Right forelimb (tissue), 1 donor: ENCODE results near the gene UBE2V1.
A peak's percentile ranks its signal among the peaks of the same experiment; 100 is the strongest.
"Not testable (repeated sequence)": the region's sequence is repeated elsewhere in the genome, so short reads cannot be mapped to it uniquely, and the experiment has no call there.

Experiments
- DNase-seq: peaks from one replicate; pipeline ENCODE4 v3.0.0-alpha.2; 2018

Gene UBE2V1

DNA sequence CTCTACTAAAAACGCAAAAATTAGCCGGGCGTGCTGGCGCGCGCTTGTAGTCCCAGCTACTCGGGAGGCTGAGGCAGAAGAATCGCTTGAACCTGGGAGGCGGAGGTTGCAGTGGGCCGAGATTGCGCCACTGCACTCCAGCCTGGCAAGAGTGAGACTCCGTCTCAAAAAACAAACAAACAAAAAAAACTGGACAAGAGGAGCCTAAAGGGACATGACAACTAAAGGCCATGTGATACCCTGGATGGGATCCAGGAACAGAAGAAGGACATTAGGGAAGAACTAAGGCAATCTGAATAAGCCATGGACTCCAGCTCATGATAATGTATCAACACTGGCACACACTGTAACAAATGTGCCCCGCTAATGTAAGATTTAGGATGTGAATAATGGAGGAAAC is 24.8 kb upstream of the UBE2V1 start:
- DNase-seq = not testable (repeated sequence)

- no peak for DNase-seq
Measured at GRCh38 chr20:50136822-50137599, 24.1 kb upstream of the UBE2V1 start.

DNA sequence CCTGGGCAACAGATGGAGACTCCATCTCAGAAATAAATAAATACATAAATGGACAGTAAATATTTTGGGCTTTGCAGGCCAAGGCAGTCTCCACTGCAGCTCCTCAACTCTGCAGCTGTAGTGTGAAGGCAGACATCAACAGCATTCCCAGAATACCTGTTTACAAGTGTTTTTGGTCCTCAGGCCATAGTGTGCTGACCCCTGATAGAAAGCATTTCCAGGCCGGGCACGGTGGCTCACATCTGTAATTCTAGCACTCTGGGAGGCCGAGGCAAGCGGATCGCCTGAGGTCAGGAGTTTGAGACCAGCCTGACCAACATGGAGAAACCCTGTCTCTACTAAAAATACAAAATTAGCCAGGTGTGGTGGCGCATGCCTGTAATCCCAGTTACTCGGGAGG is 22.2 kb upstream of the UBE2V1 start:
- not testable (repeated sequence) for DNase-seq

GRCh38 chr20:50133474-50134217 is 20.7 kb upstream of the UBE2V1 start:
- DNase-seq = no peak

GRCh38 chr20:50133041-50133440 is 20.1 kb upstream of the UBE2V1 start:
- DNase-seq = no peak

DNA sequence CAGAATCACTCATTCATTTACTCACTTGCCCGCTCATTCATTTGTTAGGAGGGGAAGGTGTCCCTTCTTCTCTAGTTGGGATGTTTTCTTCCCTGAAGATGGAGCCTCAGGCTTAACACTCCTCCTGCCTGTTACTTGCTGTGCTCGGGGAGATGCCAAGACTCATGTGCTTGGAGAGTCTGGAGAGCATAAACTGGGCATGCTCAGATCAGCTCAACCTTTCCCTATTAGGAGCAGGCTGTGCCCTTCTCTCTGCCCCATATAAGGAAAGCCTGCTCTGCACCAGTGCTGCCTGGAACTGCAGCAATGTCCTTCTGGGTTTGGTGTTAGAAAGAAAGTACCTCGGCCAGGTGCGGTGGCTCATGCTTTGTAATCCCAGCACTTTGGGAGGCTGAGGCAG is 18.0 kb upstream of the UBE2V1 start:
- DNase-seq = no peak

- no peak for DNase-seq
Measured at GRCh38 chr20:50130356-50130723, 17.4 kb upstream of the UBE2V1 start.

DNA sequence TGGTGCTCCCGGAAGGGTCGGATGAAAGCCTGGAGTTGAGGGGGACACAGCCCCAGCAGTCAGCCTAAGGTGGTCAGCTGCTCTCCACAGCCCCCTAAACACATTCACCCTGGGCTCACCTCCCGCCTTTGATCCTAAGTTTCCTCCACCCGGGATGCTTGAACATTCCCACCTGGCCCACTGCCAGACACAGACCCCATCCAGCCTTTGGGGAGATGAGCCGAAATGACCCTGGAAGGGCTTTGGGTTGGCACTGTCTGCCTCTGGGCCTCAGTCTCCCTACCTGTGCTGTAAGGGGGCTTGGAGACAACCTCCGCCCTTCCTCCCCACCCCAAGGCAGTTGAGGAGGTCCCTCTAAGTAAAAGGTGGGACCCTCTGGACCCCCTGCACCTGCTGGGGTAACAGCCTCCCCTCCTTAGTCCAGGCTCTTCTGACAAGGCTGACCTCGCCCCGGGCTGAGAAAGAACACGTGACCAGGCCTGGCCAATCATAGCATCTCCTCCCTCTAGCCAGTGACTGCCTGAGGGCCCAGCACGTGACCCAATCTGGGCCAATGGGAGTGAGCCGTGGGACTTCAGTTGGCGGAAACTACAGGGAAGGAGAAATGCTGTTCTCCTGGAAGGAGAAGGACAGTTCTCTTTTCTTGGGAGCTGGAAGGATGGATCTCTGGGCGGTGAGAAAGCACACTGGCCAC is 16.9 kb upstream of the UBE2V1 start:
- no peak for DNase-seq

GRCh38 chr20:50128520-50128905 is 15.6 kb upstream of the UBE2V1 start:
- no peak for DNase-seq

- no peak for DNase-seq
Measured at GRCh38 chr20:50127587-50128519, 14.9 kb upstream of the UBE2V1 start.

DNA sequence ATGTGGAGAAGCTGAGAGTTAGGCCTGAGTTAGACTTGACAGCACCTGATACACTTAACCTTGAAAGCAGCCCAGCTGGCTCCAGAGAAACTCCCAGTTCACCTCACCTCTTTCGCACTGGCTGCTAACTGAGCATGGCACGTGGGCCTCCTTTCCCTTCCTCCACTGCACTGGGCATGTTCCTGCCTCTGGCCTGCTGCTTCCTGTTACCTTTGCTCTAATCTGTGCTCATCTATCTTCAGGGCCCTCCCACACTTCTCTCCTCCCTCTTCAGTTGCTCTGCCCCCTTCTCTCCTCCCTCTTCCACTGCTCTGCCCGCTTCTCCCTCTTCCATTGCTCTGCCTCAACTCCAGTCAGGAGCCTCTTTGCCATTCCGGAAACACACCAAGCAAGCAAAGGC is 13.7 kb upstream of the UBE2V1 start:
- no peak for DNase-seq

DNA sequence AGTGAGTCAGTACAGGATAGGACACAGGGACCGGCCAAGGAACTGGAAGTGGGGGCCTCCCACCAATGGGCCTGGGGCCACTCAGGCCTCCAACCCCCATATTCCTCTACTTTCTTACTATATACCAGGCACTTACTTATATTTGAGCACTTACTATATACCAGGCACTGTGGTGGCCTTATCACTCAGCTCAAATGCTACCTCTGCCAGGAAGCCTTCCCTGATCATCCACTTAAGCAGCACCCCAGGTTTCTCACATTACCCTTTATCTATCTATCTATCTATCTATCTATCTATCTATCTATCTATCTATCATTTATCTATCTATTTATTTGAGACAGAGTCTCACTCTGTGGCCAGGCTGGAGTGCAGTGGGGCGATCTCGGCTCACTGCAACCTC is 12.3 kb upstream of the UBE2V1 start:
- DNase-seq = no peak

DNA sequence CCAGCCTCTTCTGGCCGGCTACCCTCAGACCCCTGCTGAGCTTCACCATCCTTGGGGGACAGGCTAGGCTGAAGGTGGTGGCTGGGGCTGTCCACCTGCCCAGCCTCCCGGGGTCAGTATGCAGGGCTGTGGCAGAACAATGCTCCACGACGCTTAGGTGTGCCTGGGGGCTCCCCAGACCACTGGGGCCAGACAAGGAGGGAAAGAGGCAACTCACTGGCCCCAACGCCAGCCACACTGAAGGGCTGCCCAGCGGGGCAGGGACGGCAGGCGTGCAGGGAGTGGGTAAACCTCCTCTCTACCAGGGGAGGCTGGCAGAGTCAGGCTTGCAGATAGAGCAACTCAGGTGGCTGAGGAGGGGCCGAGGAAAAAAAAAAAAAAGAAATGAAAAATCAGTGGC is 11.5 kb upstream of the UBE2V1 start:
- DNase-seq = no peak

- DNase-seq = no peak
Measured at GRCh38 chr20:50123418-50123817, 10.5 kb upstream of the UBE2V1 start.

DNA sequence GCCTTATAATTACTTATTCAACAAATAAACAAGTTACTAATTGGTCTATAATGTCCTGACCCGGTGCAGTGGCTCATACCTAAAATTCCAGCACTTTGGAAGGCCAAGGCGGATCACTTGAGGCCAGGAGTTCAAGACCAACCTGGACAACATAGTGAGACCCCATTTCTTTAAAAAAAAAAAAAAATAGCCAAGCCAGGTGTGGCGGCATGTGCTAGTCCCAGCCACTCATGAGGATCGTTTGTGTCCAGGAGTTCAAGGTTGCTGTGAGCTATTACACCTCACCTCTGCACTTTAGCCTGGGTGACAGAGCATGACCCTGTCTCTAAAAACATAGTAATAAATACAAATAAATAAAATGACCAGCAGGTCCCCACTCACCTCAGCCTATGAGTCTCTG is 9.8 kb upstream of the UBE2V1 start:
- DNase-seq = no peak

GRCh38 chr20:50121858-50122271 is 8.9 kb upstream of the UBE2V1 start:
- DNase-seq = no peak

DNA sequence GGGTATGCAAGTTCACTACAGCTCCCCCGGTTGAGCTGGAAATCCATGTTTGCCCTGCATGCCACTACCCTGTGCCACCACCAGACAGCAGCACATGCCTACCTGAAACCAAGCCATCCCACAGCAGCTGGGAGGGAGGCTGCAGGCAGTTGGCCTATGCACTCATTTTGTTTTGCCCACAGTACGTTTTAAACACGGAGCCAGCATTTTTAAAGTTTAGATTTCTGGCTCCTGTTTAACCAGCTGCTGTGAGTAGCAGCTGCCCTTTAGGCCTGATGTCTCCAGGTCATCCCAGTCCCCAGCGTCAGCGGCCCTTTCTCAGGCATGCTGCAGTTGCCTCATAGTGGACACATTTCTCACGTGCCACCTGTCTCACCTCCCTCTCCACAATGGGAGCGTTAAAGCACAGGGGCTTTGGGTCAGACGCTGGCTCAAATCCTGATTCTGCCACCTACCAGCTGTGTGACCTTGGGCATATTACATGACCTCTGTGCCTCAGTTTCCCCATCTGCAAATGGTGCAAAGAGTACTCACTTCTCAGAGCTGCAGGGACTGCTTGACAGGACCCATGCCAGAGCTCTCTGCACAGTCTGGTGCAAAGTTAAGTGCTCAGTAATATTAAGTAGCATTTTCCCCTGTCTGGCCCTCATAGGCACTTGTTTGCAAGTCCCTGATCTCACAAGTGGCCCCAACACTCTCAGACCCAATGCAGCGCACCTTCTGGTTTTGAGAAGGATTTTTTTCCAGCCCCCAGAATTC is 8.2 kb upstream of the UBE2V1 start:
- no peak for DNase-seq

- no peak for DNase-seq
Measured at GRCh38 chr20:50118203-50118602, 5.3 kb upstream of the UBE2V1 start.

DNA sequence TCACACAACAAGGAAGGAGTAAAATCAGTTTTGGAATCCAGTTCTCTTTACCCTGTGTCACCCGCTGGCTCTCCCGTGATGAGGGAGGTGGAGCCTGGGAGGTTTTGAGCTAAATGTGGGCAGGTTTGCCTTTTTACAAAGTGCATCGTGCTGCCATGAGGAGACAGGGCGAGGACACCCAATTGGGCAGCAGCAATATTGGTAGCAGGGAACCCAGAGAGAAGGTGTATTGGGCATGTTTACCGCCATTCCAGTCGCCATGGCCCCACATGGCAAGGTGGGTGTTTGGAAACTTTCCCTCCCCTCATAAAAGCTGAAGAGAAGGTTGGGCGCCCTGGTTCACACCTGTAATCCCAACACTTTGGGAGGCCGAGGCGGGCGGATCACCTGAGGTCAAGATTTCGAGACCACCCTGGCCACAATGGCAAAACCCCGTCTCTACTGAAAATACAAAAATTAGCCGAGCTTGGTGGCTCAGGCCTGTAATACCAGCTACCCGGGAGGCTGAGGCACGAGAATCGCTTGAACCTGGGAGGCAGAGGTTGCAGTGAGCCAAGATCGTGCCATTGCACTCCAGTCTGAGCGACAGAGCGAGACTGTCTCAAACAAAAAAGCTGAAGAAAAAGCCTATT is 3.5 kb upstream of the UBE2V1 start:
- no peak for DNase-seq

GRCh38 chr20:50115591-50116367 is 2.8 kb upstream of the UBE2V1 start:
- DNase-seq = peak; percentile 96

- DNase-seq = no peak
Measured at GRCh38 chr20:50115041-50115512, 2.1 kb upstream of the UBE2V1 start.
